ENCODE measurements around the gene TRAPPC11. TPM values are rescaled to one million over a fixed set of nuclear protein-coding genes. Genes with fewer than 3 reads are reported as not detected.

Gene TRAPPC11
- polyA plus RNA-seq, 1 of the 3 experiments (the other 2 are of a cell fraction) = 18.8 TPM

DNA sequence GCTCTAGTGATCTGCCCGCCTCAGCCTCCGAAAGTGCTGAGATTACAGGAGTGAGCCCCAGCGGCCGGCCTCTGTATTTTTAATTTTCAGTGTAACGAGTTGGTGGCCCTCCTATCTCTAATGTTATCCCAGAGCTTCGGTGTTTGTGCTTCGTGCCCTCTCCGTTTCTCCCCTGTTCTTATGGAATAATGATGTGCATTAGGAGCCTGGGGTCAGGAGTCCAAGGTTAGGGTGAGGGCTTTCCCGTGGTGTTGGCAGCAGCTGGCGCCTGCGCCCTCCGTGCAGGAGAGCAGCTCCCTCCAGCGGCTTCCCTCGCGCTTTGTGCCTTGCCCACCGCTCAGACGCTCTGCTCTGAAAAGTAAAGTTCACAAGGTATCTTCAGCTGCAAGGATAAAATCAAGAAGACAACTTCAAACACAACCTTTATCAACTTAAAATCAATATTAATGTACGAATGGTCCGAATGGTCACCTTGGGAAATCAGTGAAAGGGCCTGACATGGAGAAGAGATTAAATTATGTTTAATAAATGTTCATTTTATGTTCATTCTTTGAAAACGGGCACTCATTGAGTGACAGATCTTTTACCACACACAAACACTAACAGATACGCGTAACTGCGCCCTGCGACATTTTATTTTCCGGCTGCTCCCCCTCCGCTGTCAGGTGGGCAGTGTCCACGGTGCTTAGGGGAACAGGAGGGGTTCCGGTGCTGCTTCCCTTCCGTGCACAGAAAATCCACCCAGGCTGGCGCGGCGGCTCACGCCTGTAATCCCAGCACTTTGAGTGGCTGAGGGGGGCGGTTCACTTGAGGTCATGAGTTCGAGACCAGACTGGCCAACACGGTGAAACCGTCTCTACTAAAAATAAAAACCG is 62.4 kb downstream of the TRAPPC11 start:
- Histone ChIP-seq H4K20me1 (ENCODE audit: insufficient read depth) (no peaks in the 10 kb centered on the region), H3K9me2 (no peaks in the 10 kb centered on the region), H2AFZ (ENCODE audit: low read depth) (peak overlapping the region; percentile 74; the same call in 1 of the 2 replicates), H3K4me2 (0 out of 2 replicates have a peak overlapping the region, but pooled peaks have one; percentile 19), H3K79me2 (ENCODE audit: insufficient read depth) (no peaks in the 10 kb centered on the region), H3F3A (replicated peaks; ENCODE audit: insufficient read depth) (no peaks in the 10 kb centered on the region), H3K4me1 (ENCODE audit: control insufficient read depth in 1 of 2, insufficient read depth in 2 of 2, low read depth in 1 of 2, low read length in 1 of 2) (no peaks in the 10 kb centered on the region; a peak in 1 of 4 replicates), H3K9ac (no peak overlapping the region), H3K27me3 (ENCODE audit: insufficient read depth) (no peaks in the 10 kb centered on the region), H3K36me3 (replicated peaks in 1 of 2; ENCODE audit: control insufficient read depth in 1 of 2, insufficient read depth in 2 of 2, low read length in 1 of 2) (no peaks in the 10 kb centered on the region), H3K27ac (ENCODE audit: low read depth in 2 of 2, low read length in 1 of 2) (no peak overlapping the region), H3K4me3 (ENCODE audit: low read depth in 2 of 2, low read length in 1 of 2) (peak overlapping the region in 1 of 2 experiments; percentile 59; a peak in 2 of 4 replicates), H3K9me3 (no peaks in the 10 kb centered on the region)
- 66% methylated on average over 38 of the region's 38 CpGs for WGBS (ENCODE audit: low lambda C conversion rate)
- TF ChIP-seq, protein P1, sequence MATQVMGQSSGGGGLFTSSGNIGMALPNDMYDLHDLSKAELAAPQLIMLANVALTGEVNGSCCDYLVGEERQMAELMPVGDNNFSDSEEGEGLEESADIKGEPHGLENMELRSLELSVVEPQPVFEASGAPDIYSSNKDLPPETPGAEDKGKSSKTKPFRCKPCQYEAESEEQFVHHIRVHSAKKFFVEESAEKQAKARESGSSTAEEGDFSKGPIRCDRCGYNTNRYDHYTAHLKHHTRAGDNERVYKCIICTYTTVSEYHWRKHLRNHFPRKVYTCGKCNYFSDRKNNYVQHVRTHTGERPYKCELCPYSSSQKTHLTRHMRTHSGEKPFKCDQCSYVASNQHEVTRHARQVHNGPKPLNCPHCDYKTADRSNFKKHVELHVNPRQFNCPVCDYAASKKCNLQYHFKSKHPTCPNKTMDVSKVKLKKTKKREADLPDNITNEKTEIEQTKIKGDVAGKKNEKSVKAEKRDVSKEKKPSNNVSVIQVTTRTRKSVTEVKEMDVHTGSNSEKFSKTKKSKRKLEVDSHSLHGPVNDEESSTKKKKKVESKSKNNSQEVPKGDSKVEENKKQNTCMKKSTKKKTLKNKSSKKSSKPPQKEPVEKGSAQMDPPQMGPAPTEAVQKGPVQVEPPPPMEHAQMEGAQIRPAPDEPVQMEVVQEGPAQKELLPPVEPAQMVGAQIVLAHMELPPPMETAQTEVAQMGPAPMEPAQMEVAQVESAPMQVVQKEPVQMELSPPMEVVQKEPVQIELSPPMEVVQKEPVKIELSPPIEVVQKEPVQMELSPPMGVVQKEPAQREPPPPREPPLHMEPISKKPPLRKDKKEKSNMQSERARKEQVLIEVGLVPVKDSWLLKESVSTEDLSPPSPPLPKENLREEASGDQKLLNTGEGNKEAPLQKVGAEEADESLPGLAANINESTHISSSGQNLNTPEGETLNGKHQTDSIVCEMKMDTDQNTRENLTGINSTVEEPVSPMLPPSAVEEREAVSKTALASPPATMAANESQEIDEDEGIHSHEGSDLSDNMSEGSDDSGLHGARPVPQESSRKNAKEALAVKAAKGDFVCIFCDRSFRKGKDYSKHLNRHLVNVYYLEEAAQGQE (IDR thresholded peaks at IDR 0.05; ENCODE audit: low read depth, low read length) = no peak
- TF ChIP-seq NFIC (IDR thresholded peaks at IDR 0.05; ENCODE audit: borderline replicate concordance) (0 out of 2 replicates have a peak, but pooled peaks have one; percentile 23), RAD21 (IDR thresholded peaks at IDR 0.05; ENCODE audit: low read length) (peak; percentile 53), JUND (IDR thresholded peaks at IDR 0.05) (no peak), RCOR1 (IDR thresholded peaks at IDR 0.05; ENCODE audit: low read length) (no peak), NRF1 (IDR thresholded peaks at IDR 0.05; ENCODE audit: low read depth, low read length) (peak; percentile 43; the same call in 1 of the 2 replicates), EP300 (IDR thresholded peaks at IDR 0.05; ENCODE audit: borderline replicate concordance in 1 of 2, low read depth in 1 of 2, low read length in 1 of 2) (no peak), SMC3 (IDR thresholded peaks at IDR 0.05; ENCODE audit: low read depth, low read length) (peak; percentile 20; the same call in 1 of the 2 replicates)
- TF ChIP-seq, protein P2, sequence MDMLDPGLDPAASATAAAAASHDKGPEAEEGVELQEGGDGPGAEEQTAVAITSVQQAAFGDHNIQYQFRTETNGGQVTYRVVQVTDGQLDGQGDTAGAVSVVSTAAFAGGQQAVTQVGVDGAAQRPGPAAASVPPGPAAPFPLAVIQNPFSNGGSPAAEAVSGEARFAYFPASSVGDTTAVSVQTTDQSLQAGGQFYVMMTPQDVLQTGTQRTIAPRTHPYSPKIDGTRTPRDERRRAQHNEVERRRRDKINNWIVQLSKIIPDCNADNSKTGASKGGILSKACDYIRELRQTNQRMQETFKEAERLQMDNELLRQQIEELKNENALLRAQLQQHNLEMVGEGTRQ (IDR thresholded peaks at IDR 0.05; ENCODE audit: borderline replicate concordance, low read depth, low read length) = no peak
- TF ChIP-seq, protein P3, sequence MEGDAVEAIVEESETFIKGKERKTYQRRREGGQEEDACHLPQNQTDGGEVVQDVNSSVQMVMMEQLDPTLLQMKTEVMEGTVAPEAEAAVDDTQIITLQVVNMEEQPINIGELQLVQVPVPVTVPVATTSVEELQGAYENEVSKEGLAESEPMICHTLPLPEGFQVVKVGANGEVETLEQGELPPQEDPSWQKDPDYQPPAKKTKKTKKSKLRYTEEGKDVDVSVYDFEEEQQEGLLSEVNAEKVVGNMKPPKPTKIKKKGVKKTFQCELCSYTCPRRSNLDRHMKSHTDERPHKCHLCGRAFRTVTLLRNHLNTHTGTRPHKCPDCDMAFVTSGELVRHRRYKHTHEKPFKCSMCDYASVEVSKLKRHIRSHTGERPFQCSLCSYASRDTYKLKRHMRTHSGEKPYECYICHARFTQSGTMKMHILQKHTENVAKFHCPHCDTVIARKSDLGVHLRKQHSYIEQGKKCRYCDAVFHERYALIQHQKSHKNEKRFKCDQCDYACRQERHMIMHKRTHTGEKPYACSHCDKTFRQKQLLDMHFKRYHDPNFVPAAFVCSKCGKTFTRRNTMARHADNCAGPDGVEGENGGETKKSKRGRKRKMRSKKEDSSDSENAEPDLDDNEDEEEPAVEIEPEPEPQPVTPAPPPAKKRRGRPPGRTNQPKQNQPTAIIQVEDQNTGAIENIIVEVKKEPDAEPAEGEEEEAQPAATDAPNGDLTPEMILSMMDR (IDR thresholded peaks at IDR 0.05) = peak; percentile 49
- TF ChIP-seq, protein P4, sequence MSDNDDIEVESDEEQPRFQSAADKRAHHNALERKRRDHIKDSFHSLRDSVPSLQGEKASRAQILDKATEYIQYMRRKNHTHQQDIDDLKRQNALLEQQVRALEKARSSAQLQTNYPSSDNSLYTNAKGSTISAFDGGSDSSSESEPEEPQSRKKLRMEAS (IDR thresholded peaks at IDR 0.05; ENCODE audit: low read depth) = no peak
- peak; percentile 74 for DNase-seq
- POLR2A ChIA-PET = no interaction called here
- CTCF ChIA-PET = interaction anchor here (0.6 to 1.7 kb wide), 7 partner anchors 9 to 381 kb away, joined by 3 to 6 read pairs (median 3); no protein-coding TSS in a partner anchor
